ENCODE measurements around the gene NPR2.

The NPR2 gene

DNA sequence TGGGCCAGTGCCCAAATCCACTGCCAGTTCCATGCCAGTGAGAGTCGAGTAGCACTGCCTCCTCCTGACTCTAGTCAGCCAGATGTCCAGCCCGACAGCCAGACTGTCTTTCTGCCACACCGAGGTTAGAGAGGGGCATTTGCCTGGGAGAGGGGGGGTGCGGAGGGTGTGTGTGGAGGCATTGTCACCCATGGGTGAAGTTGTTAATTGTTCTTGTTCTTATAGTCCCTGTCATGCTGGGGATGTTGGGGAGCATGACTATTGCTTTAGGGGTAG, 41.2 kb upstream of the NPR2 start:
- H3K9me3 ChIP-seq (ENCODE audit: insufficient read depth, low read depth, low read length): no peaks in the 10 kb centered on the region
- no peak overlapping the region for H2AFZ ChIP-seq (ENCODE audit: low read length)
- H3K27me3 ChIP-seq (ENCODE audit: insufficient read depth, low read length, poor library complexity, severe bottlenecking): no peaks in the 10 kb centered on the region
- TF ChIP-seq CTCF (conservative IDR thresholded peaks at IDR 0.05; ENCODE audit: low read length) (no peak), EZH2phosphoT487 (IDR thresholded peaks at IDR 0.05; ENCODE audit: borderline replicate concordance) (no peak)
- no peaks in the 10 kb centered on the region for H3K9me2 ChIP-seq (replicated peaks; ENCODE audit: low read depth, low read length)
- H3K36me3 ChIP-seq (ENCODE audit: insufficient read depth, low read length): peaks cover 6% of the 10 kb centered on the region; the same call in 1 of the 2 replicates
- peaks cover 28% of the 10 kb centered on the region for H4K20me1 ChIP-seq (ENCODE audit: insufficient read depth, low read length, poor library complexity, severe bottlenecking)
- peak overlapping the region; percentile 87 for H3K4me2 ChIP-seq (ENCODE audit: low read depth, low read length, poor library complexity, severe bottlenecking)
- peak overlapping the region; percentile 79 for H3K9ac ChIP-seq (ENCODE audit: low read depth, low read length, poor library complexity, severe bottlenecking)
- H3F3A ChIP-seq (ENCODE audit: low read depth): no peaks in the 10 kb centered on the region
- peaks cover 47% of the 10 kb centered on the region for H3K79me2 ChIP-seq (ENCODE audit: insufficient read depth, low read length)
- peaks cover 35% of the 10 kb centered on the region for H3K4me1 ChIP-seq (ENCODE audit: insufficient read depth, low read length, poor library complexity, severe bottlenecking)
- H3K4me3 ChIP-seq (ENCODE audit: low read length, poor library complexity, severe bottlenecking): peak overlapping the region; percentile 90

GRCh38 chr9:35753466-35753865, 37.9 kb upstream of the NPR2 start:
- H2AFZ ChIP-seq (ENCODE audit: low read length): no peak overlapping the region
- no peaks in the 10 kb centered on the region for H3K9me2 ChIP-seq (replicated peaks; ENCODE audit: low read depth, low read length)
- H3K4me2 ChIP-seq (ENCODE audit: low read depth, low read length, poor library complexity, severe bottlenecking): no peak overlapping the region
- H3K36me3 ChIP-seq (ENCODE audit: insufficient read depth, low read length): peaks cover 6% of the 10 kb centered on the region; the same call in 1 of the 2 replicates
- no peak overlapping the region for H3K9ac ChIP-seq (ENCODE audit: low read depth, low read length, poor library complexity, severe bottlenecking)
- no peaks in the 10 kb centered on the region for H3K9me3 ChIP-seq (ENCODE audit: insufficient read depth, low read depth, low read length)
- peaks cover 26% of the 10 kb centered on the region for H3K4me1 ChIP-seq (ENCODE audit: insufficient read depth, low read length, poor library complexity, severe bottlenecking)
- no peaks in the 10 kb centered on the region for H3F3A ChIP-seq (ENCODE audit: low read depth)
- H3K4me3 ChIP-seq (ENCODE audit: low read length, poor library complexity, severe bottlenecking): no peak overlapping the region
- H4K20me1 ChIP-seq (ENCODE audit: insufficient read depth, low read length, poor library complexity, severe bottlenecking): peaks cover 8% of the 10 kb centered on the region
- peaks cover 28% of the 10 kb centered on the region for H3K79me2 ChIP-seq (ENCODE audit: insufficient read depth, low read length)
- no peaks in the 10 kb centered on the region for H3K27me3 ChIP-seq (ENCODE audit: insufficient read depth, low read length, poor library complexity, severe bottlenecking)
- TF ChIP-seq EZH2phosphoT487 (IDR thresholded peaks at IDR 0.05; ENCODE audit: borderline replicate concordance) (no peak), CTCF (conservative IDR thresholded peaks at IDR 0.05; ENCODE audit: low read length) (no peak)

DNA sequence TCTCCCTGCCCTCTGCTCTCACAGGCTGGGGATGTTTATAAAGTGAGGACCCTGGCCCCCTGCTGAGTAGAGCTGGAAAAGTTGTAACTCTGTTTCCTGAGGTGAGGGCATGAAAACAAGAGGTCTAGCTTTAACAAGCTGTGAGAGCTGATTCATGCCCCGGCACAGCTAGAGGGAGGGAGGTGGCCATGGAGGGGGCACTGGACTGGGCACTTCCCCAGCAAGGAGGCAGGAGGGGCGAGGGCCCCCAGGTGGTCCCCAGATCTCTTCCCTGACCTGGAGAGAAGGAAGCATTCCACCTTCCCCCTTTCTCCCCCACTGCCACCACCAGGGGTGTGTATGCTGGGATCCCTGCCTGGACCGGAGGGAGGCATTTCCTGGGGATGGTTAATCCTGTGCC, 37.1 kb upstream of the NPR2 start, which contains the start of gene MSMP:
TSS of gene MSMP (minus strand) at position 13 of the 400 bp plus-strand sequence. CDS start 147 bp downstream, outside the sequence.
- Histone ChIP-seq H3K9ac (ENCODE audit: low read depth, low read length, poor library complexity, severe bottlenecking) (no peak within 1 kb of the TSS), H3K9me3 (ENCODE audit: insufficient read depth, low read depth, low read length) (no peaks in the 10 kb centered on the region), H2AFZ (ENCODE audit: low read length) (no peak within 1 kb of the TSS), H3K4me3 (ENCODE audit: low read length, poor library complexity, severe bottlenecking) (no peak within 1 kb of the TSS), H3K36me3 (ENCODE audit: insufficient read depth, low read length) (peaks cover 6% of the 10 kb centered on the region; the same call in 1 of the 2 replicates), H3K9me2 (replicated peaks; ENCODE audit: low read depth, low read length) (no peaks in the 10 kb centered on the region), H3K4me1 (ENCODE audit: insufficient read depth, low read length, poor library complexity, severe bottlenecking) (peaks cover 34% of the 10 kb centered on the region), H3K79me2 (ENCODE audit: insufficient read depth, low read length) (peaks cover 32% of the 10 kb centered on the region), H4K20me1 (ENCODE audit: insufficient read depth, low read length, poor library complexity, severe bottlenecking) (peaks cover 9% of the 10 kb centered on the region), H3F3A (ENCODE audit: low read depth) (no peaks in the 10 kb centered on the region), H3K4me2 (ENCODE audit: low read depth, low read length, poor library complexity, severe bottlenecking) (no peak within 1 kb of the TSS), H3K27me3 (ENCODE audit: insufficient read depth, low read length, poor library complexity, severe bottlenecking) (no peaks in the 10 kb centered on the region)
- TF ChIP-seq CTCF (conservative IDR thresholded peaks at IDR 0.05; ENCODE audit: low read length) (no peak), EZH2phosphoT487 (IDR thresholded peaks at IDR 0.05; ENCODE audit: borderline replicate concordance) (no peak)

All from Loucy (cell line).